HepG2 (cell line): ENCODE measurements around the gene IL17C. TPM values are rescaled to one million over a fixed set of nuclear protein-coding genes. Genes with fewer than 3 reads are reported as not detected.

Source experiments
- ELF1 ChIP-seq: sonication (generic); formaldehyde crosslinking; IDR thresholded peaks from 2 replicates; pipeline ENCODE4 v1.4.0; 2020; ENCODE audit warnings: missing genetic modification reagents
- ETV5 ChIP-seq: IDR thresholded peaks from 2 replicates; pipeline ENCODE4 v1.6.1; 2018; ENCODE audit warnings: missing biosample characterization, missing genetic modification reagents, inconsistent platforms, borderline replicate concordance
- FOXK1 ChIP-seq: sonication (generic); formaldehyde crosslinking; IDR thresholded peaks from 2 replicates; pipeline ENCODE4 v1.4.0; 2020; ENCODE audit warnings: low read depth, missing genetic modification reagents, borderline replicate concordance
- FOXP1 ChIP-seq, 2 experiments: fragments of 450-650 bp in 1 of 2; IDR thresholded peaks; 2 replicates each; pipeline ENCODE4 v1.6.1; 2017 to 2018; ENCODE audit warnings: antibody characterized with exemption in 1 of 2
- FOXP4 ChIP-seq: sonication (generic); formaldehyde crosslinking; IDR thresholded peaks from 2 replicates; pipeline ENCODE4 v1.4.0; 2020; ENCODE audit warnings: missing genetic modification reagents
- GABPA ChIP-seq, 2 experiments: IDR thresholded peaks; 2 replicates each; pipeline ENCODE4 v1.6.1; 2011 to 2016; ENCODE audit warnings: low read depth in 2 of 2, low read length in 1 of 2, missing biosample characterization in 1 of 2, missing genetic modification characterization in 1 of 2
- HDAC2 ChIP-seq: sonication (generic); formaldehyde crosslinking; IDR thresholded peaks from 2 replicates; pipeline ENCODE4 v1.4.0; 2020; ENCODE audit warnings: missing genetic modification reagents
- KDM4B ChIP-seq: sonication (generic); formaldehyde crosslinking; IDR thresholded peaks from 2 replicates; pipeline ENCODE4 v1.4.0; 2020; ENCODE audit warnings: missing genetic modification reagents
- MNT ChIP-seq: fragments of 450-650 bp; IDR thresholded peaks from 2 replicates; pipeline ENCODE4 v1.6.1; 2016
- PHF21A ChIP-seq: sonication (generic); formaldehyde crosslinking; IDR thresholded peaks from 2 replicates; pipeline ENCODE4 v1.5.0; 2020; ENCODE audit warnings: mild to moderate bottlenecking, missing genetic modification reagents
- RARA ChIP-seq: IDR thresholded peaks from 2 replicates; pipeline ENCODE4 v1.6.1; 2016; ENCODE audit warnings: missing genetic modification reagents, missing compliant biosample characterization
- SNRNP70 ChIP-seq: fragments of 200-400 bp; formaldehyde crosslinking; IDR thresholded peaks from 2 replicates; pipeline ENCODE4 v1.6.1; 2017; ENCODE audit warnings: mild to moderate bottlenecking, low read depth, low read length, moderate library complexity
- TARDBP ChIP-seq: sonication (generic); formaldehyde crosslinking; IDR thresholded peaks from 2 replicates; pipeline ENCODE4 v1.8.0; 2022; ENCODE audit warnings: mild to moderate bottlenecking, missing genetic modification reagents
- TIGD3 ChIP-seq: sonication (generic); formaldehyde crosslinking; IDR thresholded peaks from 2 replicates; pipeline ENCODE4 v1.5.1; 2020; ENCODE audit warnings: mild to moderate bottlenecking, missing genetic modification reagents, borderline replicate concordance
- ZBTB7A ChIP-seq: sonication (generic); formaldehyde crosslinking; IDR thresholded peaks from 2 replicates; pipeline ENCODE4 v1.8.0; 2022; ENCODE audit warnings: mild to moderate bottlenecking, missing genetic modification reagents
- ZNF329 ChIP-seq: sonication (generic); formaldehyde crosslinking; IDR thresholded peaks from 2 replicates; pipeline ENCODE4 v1.9.0; 2021; ENCODE audit warnings: low read depth, mild to moderate bottlenecking, missing genetic modification reagents
- ZNF629 ChIP-seq: sonication (generic); formaldehyde crosslinking; conservative IDR thresholded peaks from 2 replicates; pipeline ENCODE4 v1.5.0; 2020; ENCODE audit warnings: missing genetic modification reagents
- ZNF674 ChIP-seq: sonication (generic); formaldehyde crosslinking; IDR thresholded peaks from 2 replicates; pipeline ENCODE4 v1.5.0; 2020; ENCODE audit warnings: low read depth, mild to moderate bottlenecking, missing genetic modification reagents
- ZNF747 ChIP-seq: sonication (generic); formaldehyde crosslinking; IDR thresholded peaks from 2 replicates; pipeline ENCODE4 v1.8.1; 2023; ENCODE audit warnings: missing genetic modification reagents, mild to moderate bottlenecking, borderline replicate concordance
- polyA plus RNA-seq, 8 experiments: library from polyadenylated mRNA; depleted of rRNA in 3 of 8; stranded (reverse) in 7 of 8; unstranded in 1 of 8; fragments of >200 nt; fragmentation: Illumina TruSeq in 4 of 8; extraction: Trizol in 4 of 8; gene quantifications; 2 replicates each; pipeline versions ENCODE4 v1.2.1 to v1.2.3, GENCODE V29; 2011 to 2016; ENCODE audit warnings: low read depth in 4 of 8, missing spikeins in 1 of 8, mixed read lengths in 1 of 8; ENCODE audit not compliant: insufficient read depth in 1 of 8
- total RNA-seq, 5 experiments: library from RNA; depleted of rRNA; stranded (reverse); fragments of >200 nt; fragmentation: Illumina TruSeq; extraction: Trizol; gene quantifications; 2 replicates each; pipeline ENCODE4 v1.2.3, GENCODE V29; 2016; ENCODE audit warnings: low read depth in 1 of 5
- TF ChIP-seq, protein P1 (sequence below): sonication (generic); formaldehyde crosslinking; IDR thresholded peaks from 2 replicates; pipeline ENCODE4 v1.4.0; 2020; ENCODE audit warnings: low read depth, missing genetic modification reagents

IL17C gene
- total and polyA plus RNA-seq, 2 of the 13 experiments (the other 11 are each of a cell fraction or from before 2014, with no cell fraction given): not detected

DNA sequence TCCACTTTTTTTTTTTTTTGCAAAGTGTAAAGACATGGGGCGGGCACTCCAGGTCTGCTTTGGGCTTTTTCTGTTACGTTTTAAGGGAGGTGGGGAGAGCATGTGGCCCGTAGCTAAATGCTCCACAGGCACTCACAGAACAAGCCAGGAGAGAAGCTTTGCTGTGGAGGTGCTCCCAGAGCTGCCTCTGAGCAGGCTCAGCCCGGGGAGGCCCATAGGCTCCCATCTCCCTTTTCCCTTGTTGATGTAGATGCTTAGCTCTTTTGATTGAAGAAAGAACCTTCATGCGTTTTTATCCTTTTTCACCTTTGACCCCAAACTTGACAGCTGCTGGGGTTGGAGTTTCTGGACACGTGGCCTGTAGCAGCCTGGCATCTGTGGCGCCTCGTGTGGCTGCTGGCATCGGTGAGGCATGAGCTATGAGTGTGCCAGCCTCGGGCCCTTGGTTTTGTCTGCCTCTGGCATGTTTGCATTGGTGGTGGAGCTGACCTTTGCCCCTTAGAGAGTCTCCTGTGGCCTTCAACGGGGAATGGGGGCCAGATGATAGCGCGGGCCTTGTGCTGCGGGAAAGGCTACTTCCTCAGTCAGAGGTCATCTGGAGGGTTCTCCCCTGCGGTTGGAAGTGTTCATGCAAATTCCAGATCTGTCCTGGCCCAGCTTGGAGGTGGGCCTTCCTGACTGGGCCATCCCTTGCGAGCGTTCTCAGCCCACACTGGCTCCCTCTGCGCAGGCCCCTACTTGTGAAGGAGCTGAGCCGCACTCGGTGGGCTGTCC is 20.0 kb upstream of the IL17C start (continued):
- TF ChIP-seq ZNF747 (CRISPR knock-in tag): 0 out of 2 replicates have a peak, but pooled peaks have one; percentile 27
- TF ChIP-seq ZNF329 (CRISPR knock-in tag): no peak
- peak; percentile 21; the same call in 1 of the 2 replicates for TF ChIP-seq FOXK1 (CRISPR knock-in tag)
- TF ChIP-seq PHF21A (CRISPR knock-in tag): peak; percentile 85
- TF ChIP-seq KDM4B (CRISPR knock-in tag): 0 out of 2 replicates have a peak, but pooled peaks have one; percentile 20
- TF ChIP-seq TARDBP: peak; percentile 83; the same call in 1 of the 2 replicates
- TF ChIP-seq ZBTB7A: peak; percentile 73; the same call in 1 of the 2 replicates
- TF ChIP-seq GABPA (IDR thresholded peaks at IDR 0.05; ENCODE audit: low read depth, low read length): no peak
- peak; percentile 77 for TF ChIP-seq GABPA (CRISPR knock-in tag; IDR thresholded peaks at IDR 0.05; ENCODE audit: low read depth)
- no peak for TF ChIP-seq SNRNP70
- peak; percentile 74; the same call in 1 of the 2 replicates for TF ChIP-seq HDAC2 (CRISPR knock-in tag)
- peak; percentile 60 for TF ChIP-seq MNT
- no peak for TF ChIP-seq TIGD3 (CRISPR knock-in tag)
- peak; percentile 91 for TF ChIP-seq RARA (CRISPR knock-in tag)
- peak; percentile 80 for TF ChIP-seq FOXP4
- peak; percentile 44; the same call in 1 of the 2 replicates for TF ChIP-seq ETV5 (CRISPR knock-in tag)
- peak; percentile 70 for TF ChIP-seq ELF1 (CRISPR knock-in tag)
- TF ChIP-seq ZNF629: peak; percentile 49; the same call in 1 of the 2 replicates
- TF ChIP-seq, protein P1, sequence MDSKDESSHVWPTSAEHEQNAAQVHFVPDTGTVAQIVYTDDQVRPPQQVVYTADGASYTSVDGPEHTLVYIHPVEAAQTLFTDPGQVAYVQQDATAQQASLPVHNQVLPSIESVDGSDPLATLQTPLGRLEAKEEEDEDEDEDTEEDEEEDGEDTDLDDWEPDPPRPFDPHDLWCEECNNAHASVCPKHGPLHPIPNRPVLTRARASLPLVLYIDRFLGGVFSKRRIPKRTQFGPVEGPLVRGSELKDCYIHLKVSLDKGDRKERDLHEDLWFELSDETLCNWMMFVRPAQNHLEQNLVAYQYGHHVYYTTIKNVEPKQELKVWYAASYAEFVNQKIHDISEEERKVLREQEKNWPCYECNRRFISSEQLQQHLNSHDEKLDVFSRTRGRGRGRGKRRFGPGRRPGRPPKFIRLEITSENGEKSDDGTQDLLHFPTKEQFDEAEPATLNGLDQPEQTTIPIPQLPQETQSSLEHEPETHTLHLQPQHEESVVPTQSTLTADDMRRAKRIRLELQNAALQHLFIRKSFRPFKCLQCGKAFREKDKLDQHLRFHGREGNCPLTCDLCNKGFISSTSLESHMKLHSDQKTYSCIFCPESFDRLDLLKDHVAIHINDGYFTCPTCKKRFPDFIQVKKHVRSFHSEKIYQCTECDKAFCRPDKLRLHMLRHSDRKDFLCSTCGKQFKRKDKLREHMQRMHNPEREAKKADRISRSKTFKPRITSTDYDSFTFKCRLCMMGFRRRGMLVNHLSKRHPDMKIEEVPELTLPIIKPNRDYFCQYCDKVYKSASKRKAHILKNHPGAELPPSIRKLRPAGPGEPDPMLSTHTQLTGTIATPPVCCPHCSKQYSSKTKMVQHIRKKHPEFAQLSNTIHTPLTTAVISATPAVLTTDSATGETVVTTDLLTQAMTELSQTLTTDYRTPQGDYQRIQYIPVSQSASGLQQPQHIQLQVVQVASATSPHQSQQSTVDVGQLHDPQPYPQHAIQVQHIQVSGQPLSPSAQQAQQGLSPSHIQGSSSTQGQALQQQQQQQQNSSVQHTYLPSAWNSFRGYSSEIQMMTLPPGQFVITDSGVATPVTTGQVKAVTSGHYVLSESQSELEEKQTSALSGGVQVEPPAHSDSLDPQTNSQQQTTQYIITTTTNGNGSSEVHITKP (CRISPR knock-in tag): peak; percentile 67; the same call in 1 of the 2 replicates
- TF ChIP-seq ZNF674: no peak
- no peak for TF ChIP-seq FOXP1 (IDR thresholded peaks at IDR 0.05)
- 0 out of 2 replicates have a peak, but pooled peaks have one; percentile 17 for TF ChIP-seq FOXP1 (CRISPR knock-in tag; IDR thresholded peaks at IDR 0.05)
